ENCODE results near the gene NKAIN2.

DNA sequence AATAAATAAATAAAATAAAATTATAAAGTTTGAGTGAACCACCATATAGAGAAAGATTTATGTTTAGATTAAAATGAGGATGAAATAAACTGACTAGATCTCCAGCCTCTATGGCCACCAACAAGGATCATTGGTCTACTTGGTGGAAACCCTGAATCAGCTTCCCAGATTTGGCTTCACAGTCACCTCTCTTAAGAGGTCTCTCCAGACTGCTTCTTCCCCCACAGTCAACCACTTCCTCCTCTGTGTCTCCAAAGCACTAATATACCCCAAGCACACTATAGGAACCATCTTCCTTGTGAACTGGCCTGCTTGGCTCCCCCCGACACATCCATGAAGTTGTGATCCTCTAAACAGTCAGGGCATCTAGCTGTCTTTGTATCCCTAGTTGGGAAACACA is 629.0 kb downstream of the NKAIN2 start:
- TF ChIP-seq, protein P1, sequence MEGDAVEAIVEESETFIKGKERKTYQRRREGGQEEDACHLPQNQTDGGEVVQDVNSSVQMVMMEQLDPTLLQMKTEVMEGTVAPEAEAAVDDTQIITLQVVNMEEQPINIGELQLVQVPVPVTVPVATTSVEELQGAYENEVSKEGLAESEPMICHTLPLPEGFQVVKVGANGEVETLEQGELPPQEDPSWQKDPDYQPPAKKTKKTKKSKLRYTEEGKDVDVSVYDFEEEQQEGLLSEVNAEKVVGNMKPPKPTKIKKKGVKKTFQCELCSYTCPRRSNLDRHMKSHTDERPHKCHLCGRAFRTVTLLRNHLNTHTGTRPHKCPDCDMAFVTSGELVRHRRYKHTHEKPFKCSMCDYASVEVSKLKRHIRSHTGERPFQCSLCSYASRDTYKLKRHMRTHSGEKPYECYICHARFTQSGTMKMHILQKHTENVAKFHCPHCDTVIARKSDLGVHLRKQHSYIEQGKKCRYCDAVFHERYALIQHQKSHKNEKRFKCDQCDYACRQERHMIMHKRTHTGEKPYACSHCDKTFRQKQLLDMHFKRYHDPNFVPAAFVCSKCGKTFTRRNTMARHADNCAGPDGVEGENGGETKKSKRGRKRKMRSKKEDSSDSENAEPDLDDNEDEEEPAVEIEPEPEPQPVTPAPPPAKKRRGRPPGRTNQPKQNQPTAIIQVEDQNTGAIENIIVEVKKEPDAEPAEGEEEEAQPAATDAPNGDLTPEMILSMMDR (IDR thresholded peaks at IDR 0.05; ENCODE audit: insufficient read depth, low read length, poor library complexity, severe bottlenecking), result no peak
- TF ChIP-seq EZH2phosphoT487 (conservative IDR thresholded peaks at IDR 0.05; ENCODE audit: low read length), result no peak
